DOHH2 (cell line): ENCODE measurements around the gene EXOC3L1.

ENCODE experiments used
- EZH2phosphoT487 ChIP-seq: fragments of 200-600 bp; sonication (generic); IDR thresholded peaks from 2 replicates; pipeline ENCODE4 v1.6.1; 2017; ENCODE audit warnings: borderline replicate concordance, mild to moderate bottlenecking, antibody characterized with exemption, low read length, moderate library complexity, mixed read lengths
- TF ChIP-seq, protein P1 (sequence below): fragments of 200-600 bp; sonication (generic); IDR thresholded peaks from one replicate; pipeline ENCODE4 v1.5.1; 2014; ENCODE audit warnings: antibody characterized with exemption, mild to moderate bottlenecking, low read depth, low read length; ENCODE audit not compliant: poor library complexity, severe bottlenecking

DNA sequence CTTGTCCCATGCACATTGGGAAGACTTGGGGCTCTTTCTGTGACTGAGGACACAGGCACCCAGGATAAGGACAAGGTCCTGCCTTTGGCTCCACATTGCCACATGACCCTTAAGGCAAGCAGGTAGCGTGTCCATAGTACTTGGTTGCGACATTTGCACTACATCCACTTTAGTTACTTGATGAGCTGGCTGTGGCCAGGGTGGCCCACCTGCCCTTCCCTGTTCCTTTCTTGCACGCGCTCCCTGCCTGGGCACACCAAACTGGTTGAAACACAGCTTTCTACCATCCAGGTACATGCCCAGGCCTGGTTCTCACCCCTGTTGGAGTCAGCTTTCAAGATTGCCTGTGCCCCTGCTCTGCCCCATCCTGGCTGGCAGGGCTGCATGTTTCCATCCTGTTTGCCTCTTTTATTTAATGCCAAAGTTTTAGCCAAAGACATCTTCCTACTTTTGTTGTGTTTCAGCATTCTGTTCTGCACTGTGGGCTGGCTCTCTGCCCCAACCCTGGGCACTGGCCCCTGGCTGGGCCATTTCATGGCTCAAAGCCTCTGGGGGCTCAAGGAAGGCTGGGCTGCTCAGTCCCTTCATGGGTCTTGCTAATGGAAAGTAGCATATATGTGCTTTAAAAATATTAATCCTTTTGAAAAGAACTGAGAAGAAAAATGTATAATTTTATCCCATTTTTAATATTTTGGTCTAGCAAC is 42.3 kb downstream of the EXOC3L1 start:
- TF ChIP-seq, protein P1, sequence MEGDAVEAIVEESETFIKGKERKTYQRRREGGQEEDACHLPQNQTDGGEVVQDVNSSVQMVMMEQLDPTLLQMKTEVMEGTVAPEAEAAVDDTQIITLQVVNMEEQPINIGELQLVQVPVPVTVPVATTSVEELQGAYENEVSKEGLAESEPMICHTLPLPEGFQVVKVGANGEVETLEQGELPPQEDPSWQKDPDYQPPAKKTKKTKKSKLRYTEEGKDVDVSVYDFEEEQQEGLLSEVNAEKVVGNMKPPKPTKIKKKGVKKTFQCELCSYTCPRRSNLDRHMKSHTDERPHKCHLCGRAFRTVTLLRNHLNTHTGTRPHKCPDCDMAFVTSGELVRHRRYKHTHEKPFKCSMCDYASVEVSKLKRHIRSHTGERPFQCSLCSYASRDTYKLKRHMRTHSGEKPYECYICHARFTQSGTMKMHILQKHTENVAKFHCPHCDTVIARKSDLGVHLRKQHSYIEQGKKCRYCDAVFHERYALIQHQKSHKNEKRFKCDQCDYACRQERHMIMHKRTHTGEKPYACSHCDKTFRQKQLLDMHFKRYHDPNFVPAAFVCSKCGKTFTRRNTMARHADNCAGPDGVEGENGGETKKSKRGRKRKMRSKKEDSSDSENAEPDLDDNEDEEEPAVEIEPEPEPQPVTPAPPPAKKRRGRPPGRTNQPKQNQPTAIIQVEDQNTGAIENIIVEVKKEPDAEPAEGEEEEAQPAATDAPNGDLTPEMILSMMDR: no peak
- TF ChIP-seq EZH2phosphoT487: no peak
